DMS79 (cell line): ENCODE data around the gene UBN2.

Experiments used
- DNase-seq: peaks from one replicate; lab custom pipeline; 2025; lab: John Stamatoyannopoulos, UW

Gene UBN2

DNA sequence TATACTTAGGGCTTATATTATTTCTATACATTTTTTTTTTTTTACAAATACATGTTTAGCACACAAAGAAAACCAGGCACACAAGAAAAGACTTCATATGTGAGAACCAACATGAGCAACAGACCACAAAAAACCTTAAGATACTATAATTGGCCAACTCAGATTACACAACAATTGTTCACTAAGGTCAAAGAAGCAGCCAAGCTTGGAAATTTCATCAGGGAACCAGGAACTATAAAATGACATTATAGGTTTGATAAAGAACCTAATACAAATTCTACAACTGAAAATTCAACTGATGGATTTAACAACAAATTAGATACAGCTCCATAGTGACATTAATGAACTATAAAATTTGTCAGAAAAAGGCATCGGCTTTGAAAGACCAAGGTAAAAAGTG lies 124.3 kb downstream of the UBN2 start:
- DNase-seq, result no peak
